Stimulated activated CD4-positive, alpha-beta T cell treated with anti-CD3 and anti-CD28 coated beads, TNF-alpha, amount 100 ng/mL, for 1 hour (primary cell): ENCODE data around the gene OR2G2.

ENCODE experiments used
- DNase-seq, 3 donors: peaks; one replicate each; pipeline ENCODE4 v3.0.0-alpha.2; 2020; ENCODE audit warnings: low read depth in 3 of 3, low spot score in 1 of 3

The OR2G2 gene, protein sequence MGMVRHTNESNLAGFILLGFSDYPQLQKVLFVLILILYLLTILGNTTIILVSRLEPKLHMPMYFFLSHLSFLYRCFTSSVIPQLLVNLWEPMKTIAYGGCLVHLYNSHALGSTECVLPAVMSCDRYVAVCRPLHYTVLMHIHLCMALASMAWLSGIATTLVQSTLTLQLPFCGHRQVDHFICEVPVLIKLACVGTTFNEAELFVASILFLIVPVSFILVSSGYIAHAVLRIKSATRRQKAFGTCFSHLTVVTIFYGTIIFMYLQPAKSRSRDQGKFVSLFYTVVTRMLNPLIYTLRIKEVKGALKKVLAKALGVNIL

DNA sequence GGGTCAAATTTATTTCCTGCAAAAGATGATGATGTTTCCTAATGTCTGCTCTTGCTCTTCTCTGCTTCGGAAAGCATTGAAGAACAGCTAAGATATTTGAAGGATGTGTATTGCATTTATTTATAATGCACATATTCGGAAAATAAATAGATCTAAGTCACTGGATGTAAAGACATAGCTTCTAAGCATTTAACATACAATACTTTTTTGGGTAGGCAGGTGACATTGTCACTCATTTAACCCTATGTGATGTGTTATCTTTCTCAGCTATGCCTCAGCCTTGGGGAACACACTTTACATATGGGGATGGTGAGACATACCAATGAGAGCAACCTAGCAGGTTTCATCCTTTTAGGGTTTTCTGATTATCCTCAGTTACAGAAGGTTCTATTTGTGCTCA lies at the start of gene OR2G2:
OR2G2 (plus strand) TSS at position 301 of the 400 bp plus-strand sequence; CDS start at position 301, 0 bp downstream.
- DNase-seq = no peak

DNA sequence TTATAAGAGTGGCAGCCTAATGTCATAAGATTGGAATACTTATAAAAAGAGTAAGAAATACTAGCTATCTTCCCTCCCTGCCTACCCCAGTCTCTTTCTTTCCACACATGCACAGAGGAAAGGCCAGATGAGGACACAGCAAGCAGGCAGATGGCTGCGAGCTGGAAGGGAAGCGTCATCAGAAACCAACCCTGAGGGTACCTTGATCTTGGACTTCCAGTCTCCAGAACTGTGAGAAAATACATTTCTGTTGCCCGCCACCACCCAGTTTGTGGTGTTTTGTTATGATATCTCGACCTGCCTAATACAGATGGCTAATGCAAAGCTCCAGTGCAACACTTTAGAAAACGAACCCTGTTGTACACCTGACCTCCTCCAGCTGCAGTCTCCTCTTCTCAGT lies 49.6 kb upstream of the OR2G2 start:
- DNase-seq = no peak

DNA sequence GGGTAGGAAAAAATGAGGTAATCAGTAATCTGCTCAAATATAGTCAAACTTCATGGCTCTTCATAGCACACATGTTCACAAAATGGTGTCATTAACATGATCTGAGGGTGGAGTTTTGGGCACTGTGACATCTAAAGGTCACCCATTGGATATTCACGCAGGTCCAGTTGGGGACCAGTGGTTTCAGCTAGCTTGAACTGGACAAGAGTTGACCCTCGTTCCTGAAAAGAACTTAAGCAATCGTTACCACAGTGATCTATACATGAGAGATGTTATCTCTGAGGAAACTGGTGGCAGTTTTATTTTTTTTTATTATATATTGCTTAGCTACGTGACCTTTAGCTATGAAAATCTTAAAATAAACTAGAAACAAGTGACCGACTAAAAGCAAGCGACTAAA lies 48.9 kb upstream of the OR2G2 start:
- DNase-seq = no peak

DNA sequence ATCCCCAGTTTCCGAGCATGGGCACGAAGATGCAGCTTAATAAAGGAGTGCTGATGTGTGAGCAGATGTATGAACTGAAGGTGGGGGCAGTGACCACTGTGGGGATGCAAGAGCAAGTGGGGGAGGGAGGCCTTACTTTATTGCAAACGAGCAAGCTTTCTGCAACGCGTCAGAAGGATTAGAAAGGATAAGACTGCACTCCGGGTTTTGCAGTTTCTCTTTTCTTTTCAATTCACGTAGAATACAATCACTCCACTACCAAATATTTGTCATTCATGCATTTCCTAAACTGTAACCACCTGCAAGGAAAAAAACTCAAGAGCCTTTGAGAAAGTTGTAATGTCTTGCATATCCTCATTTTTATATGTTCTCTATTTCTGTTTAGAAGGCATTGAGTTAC lies 47.6 kb upstream of the OR2G2 start:
- no peak for DNase-seq

DNA sequence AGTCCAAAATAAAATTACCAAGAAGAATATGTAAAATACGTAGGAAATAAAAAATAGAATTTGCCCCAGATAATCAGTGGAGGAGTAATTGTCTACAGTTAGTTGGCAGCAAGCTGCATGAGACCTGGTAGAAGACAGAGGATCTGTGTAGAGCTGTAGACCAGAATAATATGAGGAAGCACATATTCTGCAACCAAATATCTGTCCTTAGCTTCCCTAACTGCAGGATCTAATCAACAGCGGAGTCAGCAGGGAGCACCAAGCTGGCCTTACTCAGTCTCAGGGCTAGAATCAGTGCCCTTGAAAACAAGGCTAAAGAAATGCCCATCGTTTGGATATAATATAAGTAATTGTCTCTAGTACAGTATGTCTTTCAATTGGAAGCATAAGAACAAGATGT lies 45.3 kb upstream of the OR2G2 start:
- DNase-seq = no peak

DNA sequence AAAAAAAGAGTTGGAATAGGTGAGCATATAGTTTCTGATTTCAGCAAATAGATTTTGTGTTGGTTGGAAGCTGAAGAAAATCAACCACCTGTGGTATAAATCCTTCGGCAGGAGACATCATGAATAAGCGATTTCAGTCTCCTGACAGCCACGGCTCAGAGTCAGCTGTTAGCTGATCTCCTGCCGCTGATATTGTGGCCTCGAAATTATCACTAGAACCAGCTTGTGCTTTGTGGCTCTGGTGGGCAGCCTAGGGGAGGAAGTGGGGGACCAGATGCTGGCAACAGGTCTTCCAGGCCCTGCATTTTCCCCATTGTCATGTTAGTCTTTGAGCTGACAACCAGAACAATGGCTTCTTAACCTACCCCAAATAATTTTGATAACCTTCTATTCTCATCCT lies 40.1 kb upstream of the OR2G2 start:
- DNase-seq = no peak

DNA sequence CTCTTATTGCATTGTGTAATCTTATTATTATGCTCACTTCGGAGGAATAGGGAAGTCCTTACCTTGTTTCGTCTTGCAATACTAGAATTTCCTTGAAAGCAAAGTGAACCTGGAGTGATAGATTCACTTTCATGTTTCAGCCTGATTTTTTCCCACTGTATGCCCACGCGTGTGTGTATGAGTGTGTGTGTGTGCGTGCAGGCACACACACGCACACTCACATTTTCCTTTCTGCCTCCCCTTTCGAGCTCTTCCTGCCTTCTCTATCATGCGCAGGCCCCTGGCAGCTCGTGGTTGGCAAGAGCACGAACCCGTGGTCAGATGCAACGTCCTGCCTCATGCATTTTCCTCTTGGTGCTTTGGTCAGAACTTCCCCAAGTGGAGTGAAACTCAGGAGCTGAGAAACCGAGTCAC lies 39.4 kb upstream of the OR2G2 start, which contains the start of gene GCSAML:
GCSAML (plus strand) TSS at position 366 of the 414 bp plus-strand sequence. CDS start 58 bp downstream, outside the sequence.
- no peak for DNase-seq

DNA sequence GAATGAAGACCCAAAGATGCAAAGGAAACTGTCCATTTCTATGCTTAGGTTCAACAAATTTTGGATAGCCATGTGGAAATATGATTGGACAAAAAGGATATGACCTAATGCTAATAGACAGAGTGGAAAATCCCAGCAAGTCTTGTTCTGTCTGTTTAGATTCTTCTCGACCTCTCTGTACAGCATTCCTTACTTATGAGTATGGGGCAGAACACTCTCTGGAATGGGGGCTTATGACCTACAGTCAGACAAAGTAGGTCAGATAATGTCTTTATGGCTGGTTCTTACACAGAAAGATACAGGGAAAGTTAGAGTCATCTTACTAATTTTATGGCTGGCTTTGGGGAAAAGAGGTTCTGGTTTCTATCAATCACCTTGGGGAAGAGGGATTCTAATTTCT lies 36.4 kb upstream of the OR2G2 start:
- no peak for DNase-seq

DNA sequence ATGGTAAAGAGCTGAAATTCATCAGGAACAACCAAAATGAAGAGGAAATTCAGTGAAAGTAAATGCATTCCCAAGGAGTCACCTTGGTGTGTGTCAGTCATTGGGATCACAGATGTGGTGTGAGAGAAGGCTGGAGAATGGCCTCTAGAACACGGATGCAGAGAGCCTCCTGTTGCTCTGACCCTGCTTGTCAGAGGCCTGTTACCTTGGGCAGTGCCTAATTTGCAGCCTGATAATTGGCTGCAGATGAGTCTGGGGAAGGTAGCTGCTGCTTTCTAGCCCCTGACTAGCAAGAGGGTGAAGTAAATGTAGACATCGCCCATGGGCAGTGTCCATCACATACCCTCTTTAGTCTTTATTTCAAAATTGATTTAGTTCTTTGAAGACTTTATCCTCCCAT lies 35.9 kb upstream of the OR2G2 start:
- no peak for DNase-seq

DNA sequence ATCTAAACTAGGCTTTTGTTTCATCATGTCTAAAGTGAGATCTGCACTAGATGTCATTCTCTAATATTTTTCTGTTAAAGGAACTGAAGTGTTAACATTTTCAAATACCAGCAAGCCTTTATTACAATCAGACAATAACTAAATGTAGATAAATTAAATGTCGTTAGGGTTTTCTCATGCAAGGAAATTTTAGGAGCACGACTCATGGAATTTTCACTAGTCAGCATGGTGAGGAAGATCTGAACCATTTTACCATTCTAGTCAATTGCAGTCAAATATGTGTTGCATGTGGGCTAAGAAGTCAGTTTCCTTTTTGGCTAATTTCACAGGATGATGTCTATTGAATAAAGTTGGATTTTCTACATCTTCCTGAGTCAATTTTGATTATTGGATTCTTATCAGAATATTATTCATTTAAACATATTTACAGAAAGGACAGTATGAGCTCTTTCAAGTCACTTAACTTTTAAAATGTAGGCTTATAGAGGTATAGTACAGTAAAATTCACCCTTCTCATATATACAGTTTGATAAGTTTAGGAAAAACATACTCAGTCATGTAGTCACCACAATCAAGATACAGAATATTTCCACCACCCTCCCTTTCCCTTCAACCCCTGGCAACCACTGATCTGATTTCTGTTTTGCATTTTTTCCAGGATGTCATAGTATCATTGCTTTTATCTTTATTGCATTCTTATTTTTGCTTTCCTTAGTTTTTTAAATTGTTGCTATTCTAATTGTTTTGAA lies 30.1 kb upstream of the OR2G2 start:
- DNase-seq = no peak

DNA sequence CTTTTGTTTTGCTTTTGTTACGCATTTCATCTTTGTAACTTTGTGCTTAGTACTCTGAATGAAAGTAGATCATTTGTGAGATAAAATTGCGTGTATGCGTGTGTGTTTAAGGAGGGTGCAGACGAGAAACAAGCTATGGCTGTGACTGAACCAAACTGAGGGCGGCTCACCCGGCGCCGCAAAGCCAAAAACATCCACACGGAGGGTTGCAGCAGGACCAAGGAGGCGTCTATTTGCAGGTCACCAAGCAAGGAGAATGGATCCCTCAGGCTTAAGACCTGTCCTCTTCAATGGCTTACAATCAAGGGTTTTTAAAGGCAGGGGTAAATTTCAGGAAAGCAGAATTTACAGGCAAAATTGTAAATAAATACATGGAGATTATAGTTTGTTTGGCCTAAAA lies 26.4 kb upstream of the OR2G2 start:
- DNase-seq = no peak

DNA sequence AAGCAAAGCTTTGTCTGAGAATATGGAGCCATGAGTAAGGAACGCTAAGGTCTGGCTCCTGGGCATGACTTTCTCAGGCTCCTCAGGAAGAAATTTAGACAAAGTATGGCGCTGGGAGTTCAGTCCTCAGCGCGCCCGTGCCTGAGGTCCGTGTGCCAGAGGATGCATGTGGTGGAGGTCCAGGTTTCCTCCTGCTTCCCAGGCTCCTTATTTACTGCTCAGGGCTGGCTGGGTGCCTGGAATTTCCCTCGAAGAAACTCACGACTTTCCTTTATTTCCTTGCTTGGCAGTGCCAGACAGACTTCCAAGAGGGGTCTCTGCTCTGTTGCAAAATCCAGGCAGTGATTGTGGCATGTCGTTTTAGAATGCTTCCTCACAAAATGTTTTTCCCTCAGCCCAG lies 26.0 kb upstream of the OR2G2 start:
- DNase-seq = no peak

DNA sequence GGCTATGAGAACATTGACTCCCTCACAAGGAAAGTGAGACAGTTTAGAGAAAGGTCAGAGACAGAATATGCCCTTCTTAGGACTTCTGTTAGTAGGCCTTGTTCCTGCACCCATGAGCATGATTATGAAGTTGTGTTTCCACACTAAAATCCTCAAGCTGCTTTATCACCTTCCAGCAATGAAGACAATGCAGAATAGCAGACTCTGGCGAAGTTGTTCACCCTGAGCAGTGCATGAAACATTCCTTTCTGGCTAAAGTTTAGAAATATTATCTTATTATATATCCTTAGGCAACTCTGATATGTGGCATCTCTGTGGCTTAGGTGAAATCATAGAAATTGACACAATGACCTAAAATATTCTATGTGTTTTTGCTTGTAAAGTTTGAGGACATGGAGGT lies 13.9 kb upstream of the OR2G2 start:
- no peak for DNase-seq

DNA sequence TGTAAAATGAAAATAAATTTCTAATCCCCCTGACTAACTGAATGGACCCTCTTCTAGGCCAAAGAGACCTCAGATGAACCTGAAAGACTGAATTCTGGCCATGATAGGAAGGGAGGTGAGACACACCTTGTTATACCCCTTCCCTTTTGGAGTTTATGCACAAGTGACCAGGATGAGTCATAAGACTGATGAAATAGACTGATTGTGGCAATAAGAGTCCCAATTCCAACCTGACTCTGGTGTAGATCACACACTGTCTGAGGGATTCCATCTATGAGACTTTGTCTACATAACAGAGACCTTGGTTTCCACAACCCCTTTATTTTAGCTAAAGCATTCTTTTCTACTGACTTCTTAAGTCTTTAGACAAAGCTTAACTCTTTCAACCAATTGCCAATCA lies 13.5 kb upstream of the OR2G2 start:
- no peak for DNase-seq

DNA sequence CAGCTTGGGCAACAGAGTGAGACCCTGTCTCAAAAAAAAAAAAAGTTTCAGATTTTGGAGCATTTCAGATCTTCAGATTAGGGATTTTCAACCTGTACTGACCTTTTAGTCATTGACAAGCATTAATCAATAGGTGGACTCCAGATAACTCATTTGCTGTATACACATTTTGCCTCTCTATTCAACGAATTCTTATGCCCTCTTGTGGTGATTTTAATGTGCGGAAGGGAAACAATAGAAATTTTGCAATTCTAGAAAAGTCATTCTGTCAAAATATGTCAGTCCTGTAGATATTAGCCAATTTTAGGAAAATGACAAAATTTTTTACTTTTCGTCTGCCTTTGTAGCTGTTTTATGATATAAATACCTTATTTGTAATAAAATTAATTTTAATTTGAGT lies 11.6 kb upstream of the OR2G2 start:
- no peak for DNase-seq

DNA sequence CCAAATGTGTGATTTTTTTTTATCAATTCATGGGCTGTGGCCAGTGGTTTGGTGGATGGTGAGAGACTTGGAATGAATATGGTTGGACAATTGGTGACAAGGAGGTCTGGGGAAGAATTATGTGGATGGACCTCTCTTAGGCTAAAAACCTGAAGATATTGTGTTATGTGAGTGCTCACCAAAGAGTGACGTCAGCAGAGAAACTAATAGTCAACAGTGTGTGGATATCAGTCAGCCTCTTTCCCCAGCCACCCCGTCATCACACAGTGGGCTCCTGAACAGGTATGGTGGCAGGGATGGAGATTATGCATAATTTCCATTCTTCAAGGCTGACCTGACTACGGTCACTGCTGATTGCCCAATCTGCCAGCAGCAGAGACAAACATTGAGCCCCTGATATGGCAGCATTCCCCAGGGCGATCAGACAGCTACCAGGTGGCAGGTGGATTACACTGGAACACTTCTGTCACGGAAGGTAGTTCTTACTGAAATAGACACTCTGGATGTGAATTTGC lies 9.2 kb upstream of the OR2G2 start:
- DNase-seq = no peak

DNA sequence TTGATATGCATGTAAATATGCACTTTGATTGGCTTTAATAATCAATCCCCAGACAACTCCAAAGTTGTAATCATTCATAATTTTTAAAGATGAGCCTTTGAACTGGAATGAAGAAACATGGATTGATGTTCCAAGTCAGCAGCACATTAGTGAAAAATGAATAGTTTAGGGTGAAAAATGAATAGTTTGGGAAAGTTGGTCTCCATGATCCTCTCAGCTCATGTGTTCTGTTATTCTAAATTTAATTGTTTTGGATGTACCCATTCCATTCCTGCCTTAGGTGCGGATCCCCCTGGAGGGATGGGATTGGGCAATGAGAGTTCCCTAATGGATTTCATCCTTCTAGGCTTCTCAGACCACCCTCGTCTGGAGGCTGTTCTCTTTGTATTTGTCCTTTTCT lies 17.1 kb downstream of the OR2G2 start, which contains the start of gene OR2G3:
OR2G3 (plus strand) TSS at position 301 of the 400 bp plus-strand sequence; CDS start at position 301, 0 bp downstream.
- no peak for DNase-seq

DNA sequence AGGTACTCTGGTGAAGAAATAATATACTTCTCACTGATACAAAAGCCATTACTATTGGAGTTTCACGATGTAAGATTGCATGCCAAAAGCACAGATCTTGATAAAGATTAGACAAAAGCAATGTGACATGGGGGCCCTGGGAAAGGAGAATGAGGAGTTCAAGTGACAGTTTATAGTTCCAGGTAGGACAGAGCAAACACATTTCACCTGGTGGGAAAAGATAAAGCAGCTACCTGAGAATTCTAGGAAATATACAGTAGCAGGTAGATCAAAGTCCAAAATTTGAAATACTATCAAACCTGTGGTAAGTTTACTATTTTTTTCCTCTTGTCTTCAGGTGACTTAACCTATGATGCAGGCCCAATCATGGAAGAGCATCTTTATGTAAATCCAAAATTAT lies 25.2 kb downstream of the OR2G2 start:
- DNase-seq = no peak

DNA sequence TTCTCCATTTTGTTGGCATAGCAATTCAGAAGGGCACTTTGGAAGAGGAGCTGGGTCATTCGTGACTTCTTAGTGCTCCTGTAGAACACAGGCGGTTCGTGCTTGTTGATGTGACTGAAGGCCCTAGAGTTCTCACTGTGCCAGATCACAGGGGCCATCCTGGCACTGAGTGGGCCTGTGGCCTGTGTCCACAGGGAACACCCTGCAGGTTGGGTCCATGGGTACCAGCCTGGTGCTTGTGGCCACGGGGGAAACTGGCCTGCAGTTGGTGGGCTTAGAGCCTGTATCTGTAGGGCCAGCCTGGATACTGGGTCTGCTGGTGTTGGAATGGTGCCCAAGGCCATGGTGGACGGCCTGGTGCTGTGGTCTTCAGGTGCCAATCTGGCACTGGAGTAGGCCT lies 26.5 kb downstream of the OR2G2 start:
- DNase-seq = no peak

DNA sequence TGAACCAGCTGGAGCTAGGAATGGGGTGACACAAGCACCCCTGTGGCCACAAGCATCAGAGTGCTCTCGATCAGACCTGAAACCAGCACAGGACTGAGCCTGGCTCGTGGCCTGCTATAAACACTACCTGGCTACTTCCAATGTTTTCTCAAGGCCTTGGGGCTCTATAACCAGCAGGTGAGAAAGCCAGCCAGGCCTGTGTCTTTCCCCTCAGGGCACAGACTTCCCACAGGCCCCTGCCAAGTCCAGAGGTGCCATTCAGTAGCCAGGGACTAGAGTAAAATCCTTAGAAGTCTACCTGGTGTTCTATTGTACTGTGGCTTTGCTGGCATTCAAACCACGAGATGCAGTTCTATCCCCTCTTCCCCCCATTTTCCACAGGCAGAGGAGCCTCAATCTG lies 39.8 kb downstream of the OR2G2 start:
- no peak for DNase-seq

DNA sequence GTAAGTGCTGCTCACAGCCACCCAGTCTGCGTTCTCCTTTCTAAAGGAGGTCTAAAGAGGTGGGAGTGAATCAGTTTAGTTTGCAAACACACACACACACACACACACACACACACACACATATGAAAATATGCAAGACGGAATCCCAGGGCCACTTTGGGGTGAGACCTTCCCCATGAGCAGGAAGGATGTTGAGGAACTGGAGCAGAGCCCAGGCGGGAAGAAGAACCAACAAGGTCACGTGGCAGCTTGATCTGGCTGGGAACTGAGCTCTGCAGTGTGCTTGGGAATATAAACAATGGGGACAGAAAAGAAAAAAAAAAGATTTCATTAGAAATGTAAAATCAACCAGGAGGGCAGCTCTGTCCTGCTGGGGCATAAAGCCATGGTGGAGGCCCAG lies 49.9 kb downstream of the OR2G2 start:
- DNase-seq = no peak

DNA sequence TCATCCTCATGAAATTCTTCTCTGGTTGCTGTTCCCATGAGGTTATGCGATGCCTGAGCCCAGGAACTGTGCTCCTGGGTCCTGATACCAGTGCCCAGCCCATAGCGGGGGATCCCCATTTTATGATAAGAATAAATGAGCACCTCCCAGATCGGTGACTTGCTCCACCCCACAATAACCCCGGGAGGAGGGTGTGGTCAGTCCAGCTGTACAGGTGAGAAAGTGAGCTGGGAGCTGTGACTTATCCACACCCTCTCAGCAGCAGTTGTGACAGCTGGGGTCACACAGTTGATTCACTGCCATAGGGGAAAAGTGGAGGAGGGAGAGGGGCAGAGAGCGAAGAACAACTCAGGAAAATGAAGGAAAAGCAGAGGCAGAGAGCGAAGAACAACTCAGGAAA lies 50.6 kb downstream of the OR2G2 start:
- no peak for DNase-seq
